NB4 (cell line): ENCODE results near the gene DUSP10.

Source experiments
- DNase-seq: peaks from one replicate; pipeline ENCODE4 v3.0.0; 2010; ENCODE audit warnings: low read depth
- H3K4me3 ChIP-seq: one replicate; pipeline ENCODE4 v1.5.1; 2011; ENCODE audit warnings: mild to moderate bottlenecking, low read depth, low read length, moderate library complexity
- MAX ChIP-seq: IDR thresholded peaks from 2 replicates; pipeline ENCODE4 v1.6.1; 2011; ENCODE audit warnings: low read depth, low read length
- MYC ChIP-seq: IDR thresholded peaks from 2 replicates; pipeline ENCODE4 v1.6.1; 2011; ENCODE audit warnings: low read depth, low read length
- POLR2A ChIP-seq: IDR thresholded peaks from 2 replicates; pipeline ENCODE4 v1.6.1; 2011; ENCODE audit warnings: mild to moderate bottlenecking; ENCODE audit not compliant: insufficient read length; ENCODE audit errors: extremely low read depth
- TF ChIP-seq, protein P1 (sequence below): IDR thresholded peaks from one replicate; pipeline ENCODE4 v1.5.1; 2012; ENCODE audit warnings: low read depth, low read length

Gene DUSP10

DNA sequence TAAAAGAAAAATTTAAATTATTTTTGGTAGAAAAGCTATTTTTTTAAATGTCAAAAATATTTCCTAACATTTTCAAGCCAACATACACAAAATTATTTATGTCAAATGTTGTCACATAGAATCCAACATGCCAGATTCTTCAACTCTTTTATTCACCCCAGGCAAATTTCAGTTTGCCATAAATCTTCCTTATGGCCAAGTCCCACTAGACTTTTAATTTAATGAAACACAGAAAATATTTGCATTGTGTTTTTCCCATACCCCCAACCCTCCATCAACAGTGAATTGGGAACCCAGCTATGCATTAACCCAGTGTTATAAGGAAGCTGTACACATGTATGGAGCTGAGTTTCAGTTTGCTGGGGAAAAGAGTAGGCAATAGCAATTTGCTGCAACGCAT lies 41.4 kb downstream of the DUSP10 start:
- no peak for DNase-seq
- no peak overlapping the region for H3K4me3 ChIP-seq
- no peak for TF ChIP-seq MAX
- TF ChIP-seq, protein P1, sequence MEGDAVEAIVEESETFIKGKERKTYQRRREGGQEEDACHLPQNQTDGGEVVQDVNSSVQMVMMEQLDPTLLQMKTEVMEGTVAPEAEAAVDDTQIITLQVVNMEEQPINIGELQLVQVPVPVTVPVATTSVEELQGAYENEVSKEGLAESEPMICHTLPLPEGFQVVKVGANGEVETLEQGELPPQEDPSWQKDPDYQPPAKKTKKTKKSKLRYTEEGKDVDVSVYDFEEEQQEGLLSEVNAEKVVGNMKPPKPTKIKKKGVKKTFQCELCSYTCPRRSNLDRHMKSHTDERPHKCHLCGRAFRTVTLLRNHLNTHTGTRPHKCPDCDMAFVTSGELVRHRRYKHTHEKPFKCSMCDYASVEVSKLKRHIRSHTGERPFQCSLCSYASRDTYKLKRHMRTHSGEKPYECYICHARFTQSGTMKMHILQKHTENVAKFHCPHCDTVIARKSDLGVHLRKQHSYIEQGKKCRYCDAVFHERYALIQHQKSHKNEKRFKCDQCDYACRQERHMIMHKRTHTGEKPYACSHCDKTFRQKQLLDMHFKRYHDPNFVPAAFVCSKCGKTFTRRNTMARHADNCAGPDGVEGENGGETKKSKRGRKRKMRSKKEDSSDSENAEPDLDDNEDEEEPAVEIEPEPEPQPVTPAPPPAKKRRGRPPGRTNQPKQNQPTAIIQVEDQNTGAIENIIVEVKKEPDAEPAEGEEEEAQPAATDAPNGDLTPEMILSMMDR: no peak
- no peak for TF ChIP-seq MYC
- no peak for TF ChIP-seq POLR2A

GRCh38 chr1:221699978-221700519 lies 41.8 kb downstream of the DUSP10 start:
- TF ChIP-seq, protein P1: no peak
- TF ChIP-seq MYC: no peak
- TF ChIP-seq MAX: no peak
- no peak for TF ChIP-seq POLR2A
- H3K4me3 ChIP-seq: no peak overlapping the region
- no peak for DNase-seq

- no peak overlapping the region for H3K4me3 ChIP-seq
- TF ChIP-seq, protein P1: no peak
- TF ChIP-seq MYC (no peak), POLR2A (no peak), MAX (no peak)
- DNase-seq: no peak
Observed at GRCh38 chr1:221699577-221699976, 42.3 kb downstream of the DUSP10 start.

DNA sequence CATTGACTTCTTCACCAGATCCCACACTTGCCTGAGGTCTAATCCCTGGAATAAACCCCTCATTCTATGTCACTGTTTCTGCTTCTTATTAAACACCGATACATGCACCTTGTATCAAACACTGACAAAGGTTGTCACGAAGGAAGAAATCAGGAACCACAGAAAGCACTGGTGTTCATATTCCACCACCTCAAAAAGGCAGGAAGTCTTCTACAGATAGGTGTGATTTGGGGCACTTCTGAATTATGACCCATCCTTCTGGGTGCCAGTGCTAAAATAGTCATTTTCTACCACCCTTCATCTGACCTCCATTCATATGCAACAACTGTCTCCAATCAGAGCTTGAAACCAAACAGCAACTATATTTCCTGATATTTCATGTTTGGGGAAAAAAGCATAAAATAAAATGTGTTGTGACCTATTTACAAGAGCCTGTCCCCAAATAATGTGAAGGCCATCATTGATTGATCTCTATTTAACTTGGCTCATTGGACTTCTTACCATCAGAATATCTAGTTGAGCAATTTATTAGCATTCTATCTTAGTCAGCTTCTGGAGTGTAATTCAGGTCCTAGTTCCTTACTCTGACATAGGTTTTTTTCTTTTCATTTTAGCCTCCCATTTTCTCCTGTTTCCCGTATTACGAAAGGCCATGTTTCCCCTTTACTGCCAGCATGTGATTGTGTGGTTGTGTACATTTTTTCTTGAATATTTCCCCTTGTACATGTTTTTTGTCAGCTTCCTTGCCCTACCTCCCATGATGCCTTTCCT lies 43.1 kb downstream of the DUSP10 start:
- DNase-seq: peak; percentile 31
- TF ChIP-seq MAX: no peak
- TF ChIP-seq POLR2A: no peak
- no peak for TF ChIP-seq MYC
- TF ChIP-seq, protein P1: no peak
- no peak overlapping the region for H3K4me3 ChIP-seq

- H3K4me3 ChIP-seq: no peak overlapping the region
- DNase-seq: no peak
- TF ChIP-seq MAX: no peak
- TF ChIP-seq POLR2A: no peak
- TF ChIP-seq, protein P1: no peak
- no peak for TF ChIP-seq MYC
Observed at GRCh38 chr1:221697923-221698425, 43.9 kb downstream of the DUSP10 start.
